Mesenteric fat pad (tissue), 1 donor: ENCODE measurements around the gene BOLL. TPM values are rescaled to one million over a fixed set of nuclear protein-coding genes. Genes with fewer than 3 reads are reported as not detected.
"Not testable (repeated sequence)": the region's sequence is repeated elsewhere in the genome, so short reads cannot be mapped to it uniquely, and the experiment has no call there.

ENCODE experiments used
- DNase-seq: peaks from one replicate; pipeline ENCODE4 v3.0.0-alpha.2; 2020; ENCODE audit warnings: low spot score
- long read RNA-seq: library from polyadenylated mRNA; unstranded; transcript quantifications from one replicate; pipeline ENCODE4 v2.0.0, GENCODE V29; 2020
- total RNA-seq: library from RNA; stranded (reverse); fragmentation: NEBNext Ultra II Directional; extraction: Animal tissue kit (Norgen Biotek cat#: 25700); gene quantifications from one replicate; pipeline ENCODE4 v1.2.1, GENCODE V29; 2021
- donor health status: DM: yes; HTN: yes; CAD: no.

BOLL gene, protein sequence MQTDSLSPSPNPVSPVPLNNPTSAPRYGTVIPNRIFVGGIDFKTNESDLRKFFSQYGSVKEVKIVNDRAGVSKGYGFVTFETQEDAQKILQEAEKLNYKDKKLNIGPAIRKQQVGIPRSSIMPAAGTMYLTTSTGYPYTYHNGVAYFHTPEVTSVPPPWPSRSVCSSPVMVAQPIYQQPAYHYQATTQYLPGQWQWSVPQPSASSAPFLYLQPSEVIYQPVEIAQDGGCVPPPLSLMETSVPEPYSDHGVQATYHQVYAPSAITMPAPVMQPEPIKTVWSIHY
- not detected for total RNA-seq
- long read RNA-seq, result 0 reads

- peak; percentile 87 for DNase-seq
Measured at GRCh38 chr2:197784956-197785941, at the start of gene BOLL. Gene BOLL (minus strand): TSS chr2:197785319. CDS start chr2:197781850, 3,469 bp downstream.

- DNase-seq, result not testable (repeated sequence)
Measured at GRCh38 chr2:197834771-197835170, 49.7 kb upstream of the BOLL start.

DNA sequence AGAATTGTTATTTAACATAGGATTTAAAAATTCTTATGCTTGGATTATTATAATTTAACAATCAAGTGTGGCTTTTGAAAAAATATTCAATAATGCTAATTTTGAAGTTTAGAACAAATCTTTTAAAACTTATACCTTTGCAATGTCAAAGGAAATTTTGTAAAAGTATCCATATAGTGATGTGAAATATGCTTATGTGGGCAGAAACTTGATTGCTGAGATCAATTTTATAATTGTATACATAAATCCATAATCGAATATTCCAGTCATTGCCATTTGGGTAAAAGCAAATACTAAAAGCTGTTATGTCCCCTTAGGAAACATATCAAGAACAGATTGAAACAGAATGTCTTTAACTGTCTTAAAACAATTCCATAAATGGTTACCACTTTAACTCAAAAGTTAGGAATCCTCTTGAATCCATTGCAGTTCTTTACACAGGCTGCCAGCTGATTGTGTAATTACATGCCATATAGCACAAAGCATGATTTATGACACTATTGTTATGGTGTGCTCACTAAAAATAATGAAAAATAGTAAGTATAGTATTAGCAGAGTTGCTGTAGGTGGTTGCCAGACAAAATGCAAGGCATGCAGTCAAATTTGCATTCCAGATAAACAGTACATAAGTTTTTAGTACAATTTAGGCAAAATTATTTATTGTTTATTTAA, 43.5 kb upstream of the BOLL start:
- DNase-seq, result no peak

DNA sequence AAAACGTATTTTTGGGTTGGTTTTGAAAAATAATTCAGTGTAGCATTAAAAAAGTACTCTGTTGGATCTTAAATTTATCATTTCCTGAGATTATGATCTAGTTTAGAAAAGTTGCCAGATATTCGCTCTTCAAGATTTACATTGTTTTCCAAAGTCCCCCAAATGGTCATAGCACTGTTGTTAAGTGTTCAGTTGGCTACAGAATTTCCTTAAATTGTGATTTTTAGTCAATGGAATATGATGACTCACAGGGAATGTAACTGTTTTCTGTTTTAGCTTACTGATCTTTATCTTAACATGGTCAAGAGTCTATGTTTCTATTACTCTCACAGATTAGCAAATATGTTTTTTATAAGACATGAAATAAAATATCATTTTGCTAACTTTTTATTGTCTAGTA, 42.5 kb upstream of the BOLL start:
- no peak for DNase-seq

DNA sequence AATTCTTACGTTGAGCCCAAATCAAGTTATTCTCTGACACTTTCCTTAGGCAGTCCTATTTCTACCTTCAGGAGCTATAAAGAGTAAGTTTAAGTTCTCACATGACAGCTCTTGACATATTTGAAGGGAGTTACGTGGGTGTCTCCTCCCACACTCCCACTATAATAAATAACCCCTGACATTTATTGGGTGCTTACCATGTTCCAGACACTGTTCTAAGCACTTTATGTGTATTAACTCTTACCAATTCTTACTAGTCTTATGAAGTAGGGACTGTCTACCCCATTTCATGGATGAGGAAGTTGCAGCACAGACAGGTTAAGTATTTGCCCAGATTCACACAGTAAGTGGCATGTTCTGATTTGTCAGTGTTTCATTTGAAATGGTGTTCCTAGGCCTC, 37.2 kb upstream of the BOLL start:
- DNase-seq, result no peak

DNA sequence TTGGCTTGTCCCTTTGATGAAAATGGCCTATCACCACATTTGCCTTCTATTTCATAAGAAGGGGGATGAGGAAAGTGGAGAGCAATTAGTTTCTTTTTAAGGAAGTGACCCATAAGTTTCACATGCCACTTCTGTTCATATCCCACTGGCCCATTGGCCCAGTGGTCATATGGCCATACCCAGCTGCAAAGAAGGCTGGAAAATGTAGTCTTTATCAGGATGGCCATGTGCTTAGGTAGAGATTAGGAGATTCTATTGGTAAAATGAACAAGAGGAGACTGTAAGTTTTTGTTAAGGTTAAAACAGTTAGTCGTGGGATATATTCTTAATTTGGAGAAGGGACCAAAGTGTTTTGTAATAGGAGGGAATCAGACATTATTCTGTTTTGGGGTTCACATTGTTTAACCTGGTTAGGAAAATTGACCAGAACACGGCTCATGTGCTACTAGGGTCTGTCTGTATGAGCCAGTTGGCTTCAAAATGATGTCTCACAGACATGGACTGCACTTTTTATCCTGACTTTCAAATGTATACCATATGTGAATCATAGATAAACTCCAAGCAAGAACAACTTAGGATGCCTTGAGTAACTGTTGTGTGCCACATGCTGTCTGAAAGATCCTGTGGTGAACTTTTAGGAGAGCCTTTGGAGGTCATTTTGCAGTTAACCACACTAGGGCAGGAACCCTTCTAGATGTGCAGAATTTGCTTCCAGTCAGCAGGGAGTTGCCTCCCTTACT, 36.6 kb upstream of the BOLL start:
- DNase-seq, result no peak

- DNase-seq, result no peak
Measured at GRCh38 chr2:197814526-197814925, 29.4 kb upstream of the BOLL start.

GRCh38 chr2:197813093-197813787, 28.1 kb upstream of the BOLL start:
- DNase-seq, result no peak

- DNase-seq, result no peak
Measured at GRCh38 chr2:197810491-197810890, 25.4 kb upstream of the BOLL start.

GRCh38 chr2:197810016-197810415, 24.9 kb upstream of the BOLL start:
- no peak for DNase-seq

DNA sequence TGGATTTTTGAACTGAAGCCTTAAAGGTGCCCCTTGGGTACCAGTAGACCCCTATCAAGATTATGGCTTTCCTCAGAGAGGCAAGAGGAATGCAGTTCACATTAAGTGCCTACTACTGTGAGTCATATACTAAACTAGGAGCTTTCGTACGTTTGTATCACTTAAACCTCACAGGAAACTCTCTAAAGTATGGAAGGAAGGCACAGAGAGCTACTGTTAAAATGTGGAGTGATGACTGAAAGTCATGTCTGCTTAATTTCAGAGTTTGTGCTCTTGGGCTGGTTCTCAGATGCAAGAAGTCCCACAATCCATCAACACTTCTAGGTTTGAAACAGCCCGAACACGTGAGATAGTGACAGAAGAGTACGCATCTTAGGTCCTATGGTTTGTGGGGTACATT, 23.9 kb upstream of the BOLL start:
- DNase-seq, result no peak

- DNase-seq, result no peak
Measured at GRCh38 chr2:197805715-197806633, 20.9 kb upstream of the BOLL start.

DNA sequence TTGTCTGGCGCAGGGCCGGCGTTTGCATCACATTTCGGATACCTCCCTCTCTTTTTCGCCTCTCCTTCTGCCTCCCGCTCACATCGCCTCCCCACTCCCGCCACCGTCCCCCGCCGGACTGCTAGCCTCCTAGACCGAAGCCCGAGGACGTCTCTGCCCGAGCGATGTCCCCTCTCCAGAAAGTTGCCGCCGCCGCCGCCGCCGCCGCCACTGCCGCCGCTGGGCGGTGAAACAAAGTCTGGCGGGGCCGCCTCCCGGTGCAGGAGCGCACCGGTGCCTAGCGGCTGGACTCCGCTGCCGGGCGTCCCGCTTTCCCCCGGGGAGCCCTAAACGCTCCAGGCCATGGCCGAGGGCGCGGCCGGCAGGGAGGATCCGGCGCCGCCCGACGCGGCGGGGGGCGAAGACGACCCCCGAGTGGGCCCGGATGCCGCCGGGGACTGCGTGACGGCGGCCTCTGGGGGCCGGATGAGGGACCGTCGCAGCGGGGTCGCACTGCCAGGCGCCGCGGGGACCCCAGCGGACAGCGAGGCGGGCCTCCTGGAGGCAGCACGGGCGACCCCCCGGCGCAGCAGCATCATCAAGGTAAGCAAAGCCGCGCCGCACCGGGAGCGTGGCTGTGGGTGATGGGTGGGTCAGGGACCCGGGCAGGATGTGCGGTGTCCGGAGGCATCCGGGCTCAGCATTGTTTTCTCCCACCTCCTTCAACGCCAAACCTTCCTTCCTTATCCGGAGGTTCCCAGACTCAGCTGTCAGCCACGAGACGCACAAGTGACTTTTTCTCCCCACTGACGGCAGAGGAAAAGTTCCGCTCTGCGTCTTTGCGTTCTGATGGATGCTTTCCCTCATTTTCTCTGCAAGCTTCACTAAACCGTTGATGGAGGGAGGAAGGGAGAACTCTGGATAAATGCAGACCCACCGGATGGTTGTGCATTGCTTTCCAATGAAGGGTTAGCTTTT, 19.9 kb upstream of the BOLL start:
- DNase-seq, result no peak

DNA sequence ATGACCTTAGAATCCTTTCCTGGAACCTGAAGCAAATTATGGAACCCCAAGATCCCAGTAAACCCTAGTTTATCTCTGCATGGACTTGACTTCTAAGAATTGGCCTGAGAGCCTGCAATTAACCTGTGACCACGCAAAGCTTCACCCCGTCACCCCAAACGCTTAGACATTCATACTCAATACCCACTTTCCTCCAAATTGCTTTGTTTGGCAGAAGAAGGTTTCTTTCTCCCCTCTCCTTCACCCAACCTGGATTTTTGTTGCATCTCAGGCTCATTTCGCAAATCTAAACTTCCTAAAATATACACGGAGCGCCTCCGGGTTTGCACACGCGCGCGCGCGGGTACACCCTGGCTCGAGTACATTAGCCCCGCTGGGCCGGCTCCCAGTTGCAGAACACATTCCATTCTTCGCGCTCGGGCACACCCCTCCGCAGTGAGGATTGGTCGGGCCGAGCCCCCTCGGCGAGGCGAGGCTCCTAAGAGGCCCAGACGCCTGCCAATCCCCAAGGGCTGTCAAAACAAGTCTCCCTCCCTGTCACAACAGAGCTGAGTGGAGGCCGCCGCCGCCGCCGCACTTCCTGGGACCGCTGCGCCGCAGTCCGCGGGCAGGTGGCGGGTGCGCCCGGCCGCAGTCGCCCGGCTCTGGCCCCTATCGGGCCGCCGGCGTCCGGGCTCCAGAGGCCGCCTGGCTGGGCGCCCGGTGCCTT, 19.1 kb upstream of the BOLL start, which contains the start of gene PLCL1:
TSS of gene PLCL1 (plus strand) at position 545 of the 709 bp plus-strand sequence.
- DNase-seq, result peak; percentile 93

DNA sequence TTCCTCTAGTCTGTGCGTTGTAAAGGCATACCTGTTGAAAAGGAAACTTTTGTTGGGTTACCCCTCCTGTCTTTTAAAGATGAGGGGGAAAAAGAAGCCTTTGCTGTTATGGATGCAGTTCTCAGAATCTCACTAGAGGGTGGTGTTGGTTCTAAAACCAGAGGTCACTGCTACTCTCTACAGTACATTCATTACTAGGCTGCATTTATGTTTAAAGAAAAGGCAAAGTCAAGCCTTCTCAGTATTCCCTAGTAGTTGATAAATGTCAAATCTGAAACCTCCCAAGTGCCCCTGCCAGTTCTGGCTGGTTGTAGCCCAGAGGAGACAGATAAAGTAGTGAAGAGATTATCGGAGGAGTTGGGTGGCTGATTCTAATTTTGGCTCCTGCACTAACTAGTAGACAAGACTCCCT, 17.9 kb upstream of the BOLL start:
- DNase-seq, result no peak

- no peak for DNase-seq
Measured at GRCh38 chr2:197801033-197801432, 15.9 kb upstream of the BOLL start.

DNA sequence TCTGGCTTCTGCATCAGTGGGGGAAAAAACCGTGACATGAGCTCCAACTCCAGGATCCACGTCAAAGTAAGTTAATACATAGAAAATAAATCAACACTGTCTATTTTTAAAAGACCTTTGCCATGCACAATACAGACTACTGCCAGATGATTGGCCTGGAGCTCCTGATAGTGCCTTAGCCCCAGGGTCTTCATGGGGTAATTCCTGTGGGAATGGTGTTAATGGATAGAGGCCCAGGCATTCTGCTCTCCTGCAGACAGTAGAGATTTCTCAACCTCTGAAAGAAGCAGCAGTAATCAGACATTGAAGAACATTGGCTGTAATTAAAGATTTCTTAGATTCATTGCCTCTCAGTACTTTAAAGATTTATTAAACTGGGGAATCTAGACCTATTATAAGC, 15.0 kb upstream of the BOLL start:
- DNase-seq, result no peak
